ENCODE measurements around the gene WDFY4. TPM values are rescaled to one million over a fixed set of nuclear protein-coding genes. Genes with fewer than 3 reads are reported as not detected.

WDFY4 gene
- total and polyA plus RNA-seq, 9 of the 15 experiments (the other 6 are each of a cell fraction or from before 2014, with no cell fraction given): 0.01 to 0.02 (median 0.01) TPM; not detected in 6

- Histone ChIP-seq H3K27ac (ENCODE audit: extremely low read depth, low read depth, low read length) (no peak overlapping the region), H3K4me3 (no peak overlapping the region), H3K9me1 (ENCODE audit: control insufficient read depth, insufficient read depth, low read length) (no peaks in the 10 kb centered on the region), H3K4me1 (replicated peaks in 1 of 2; ENCODE audit: control insufficient read depth in 2 of 2, insufficient read depth in 2 of 2, low read length in 2 of 2) (no peaks in the 10 kb centered on the region), H4K20me1 (replicated peaks; ENCODE audit: control insufficient read depth, insufficient read depth, low read length) (peaks cover 8% of the 10 kb centered on the region; the same call in 1 of the 2 replicates), H3K9me3 (replicated peaks; ENCODE audit: control insufficient read depth, insufficient read depth, low read depth, low read length) (no peaks in the 10 kb centered on the region), H2AFZ (ENCODE audit: low read depth, low read length) (no peak overlapping the region), H3K27me3 (ENCODE audit: control insufficient read depth in 2 of 2, insufficient read depth in 2 of 2, low read length in 2 of 2) (peaks cover 2 to 30% of the 10 kb centered on the region in 2 experiments; a peak in 2 of 5 replicates), H3K79me2 (ENCODE audit: control insufficient read depth, insufficient read depth, low read length) (no peaks in the 10 kb centered on the region), H3K9ac (ENCODE audit: insufficient read depth in 1 of 2, low read depth in 2 of 2, low read length in 2 of 2) (no peak overlapping the region), H3K4me2 (ENCODE audit: insufficient read depth, low read length) (no peak overlapping the region), H3K36me3 (ENCODE audit: control insufficient read depth, insufficient read depth, low read length) (no peaks in the 10 kb centered on the region)
- DNase-seq (ENCODE audit: extremely low read depth in 1 of 4, low spot score in 3 of 4): no peak
- intact Hi-C loops (cut with micrococcal nuclease) (no loop called here), in situ Hi-C loops (cut with MboI) (no loop called here)
- CTCF ChIA-PET (ENCODE audit: low intra/inter-chr PET ratio): no interaction called here
- WGBS (ENCODE audit: insufficient coverage, low coverage, missing lambda C conversion rate): 3% methylated on average over 4 of the region's 4 CpGs
- no TSS peak for BruUV-seq (replicated peaks)
- POLR2A ChIA-PET: no interaction called here
- ATAC-seq: no peak
- FAIRE-seq: no peak
- TF ChIP-seq TBP (optimal IDR thresholded peaks at IDR 0.05; ENCODE audit: low read depth, low read length): no peak
- no peak for TF ChIP-seq SLC30A9 (CRISPR knock-in tag; IDR thresholded peaks at IDR 0.05)
- no peak for TF ChIP-seq TEAD4 (IDR thresholded peaks at IDR 0.05; ENCODE audit: low read length)
- TF ChIP-seq TEAD4 (CRISPR knock-in tag; IDR thresholded peaks at IDR 0.05; ENCODE audit: borderline replicate concordance): no peak
- TF ChIP-seq CREM (IDR thresholded peaks at IDR 0.05; ENCODE audit: low read depth): no peak
- no peak for TF ChIP-seq BRF1 (IDR thresholded peaks at IDR 0.05; ENCODE audit: borderline replicate concordance, extremely low read depth, insufficient read length)
- TF ChIP-seq BCLAF1 (IDR thresholded peaks at IDR 0.05; ENCODE audit: borderline replicate concordance in 1 of 2, control insufficient read depth in 1 of 2, low read depth in 2 of 2, low read length in 1 of 2): no peak
- TF ChIP-seq MCM2 (IDR thresholded peaks at IDR 0.05; ENCODE audit: low read depth): no peak
- TF ChIP-seq NR3C1 (CRISPR knock-in tag; IDR thresholded peaks at IDR 0.05): no peak
- no peak for TF ChIP-seq GTF3C2 (IDR thresholded peaks at IDR 0.05; ENCODE audit: borderline replicate concordance, extremely low read depth, insufficient read length)
- no peak for TF ChIP-seq DPF2 (IDR thresholded peaks at IDR 0.05)
- TF ChIP-seq ASH1L (IDR thresholded peaks at IDR 0.05; ENCODE audit: borderline replicate concordance, low read depth, partially characterized antibody): no peak
- no peak for TF ChIP-seq MLLT1 (IDR thresholded peaks at IDR 0.05)
- TF ChIP-seq KDM5B (IDR thresholded peaks at IDR 0.05; ENCODE audit: insufficient replicate concordance, low read depth, low read length): no peak
Measured at GRCh38 chr10:48693206-48693605, 8.5 kb downstream of the WDFY4 start.
